ENCODE measurements around the gene HTRA1. TPM values are rescaled to one million over a fixed set of nuclear protein-coding genes. Genes with fewer than 3 reads are reported as not detected.

Gene HTRA1
- total RNA-seq, 1 donor from 2014 or later, result not detected

- TF ChIP-seq, protein P1, sequence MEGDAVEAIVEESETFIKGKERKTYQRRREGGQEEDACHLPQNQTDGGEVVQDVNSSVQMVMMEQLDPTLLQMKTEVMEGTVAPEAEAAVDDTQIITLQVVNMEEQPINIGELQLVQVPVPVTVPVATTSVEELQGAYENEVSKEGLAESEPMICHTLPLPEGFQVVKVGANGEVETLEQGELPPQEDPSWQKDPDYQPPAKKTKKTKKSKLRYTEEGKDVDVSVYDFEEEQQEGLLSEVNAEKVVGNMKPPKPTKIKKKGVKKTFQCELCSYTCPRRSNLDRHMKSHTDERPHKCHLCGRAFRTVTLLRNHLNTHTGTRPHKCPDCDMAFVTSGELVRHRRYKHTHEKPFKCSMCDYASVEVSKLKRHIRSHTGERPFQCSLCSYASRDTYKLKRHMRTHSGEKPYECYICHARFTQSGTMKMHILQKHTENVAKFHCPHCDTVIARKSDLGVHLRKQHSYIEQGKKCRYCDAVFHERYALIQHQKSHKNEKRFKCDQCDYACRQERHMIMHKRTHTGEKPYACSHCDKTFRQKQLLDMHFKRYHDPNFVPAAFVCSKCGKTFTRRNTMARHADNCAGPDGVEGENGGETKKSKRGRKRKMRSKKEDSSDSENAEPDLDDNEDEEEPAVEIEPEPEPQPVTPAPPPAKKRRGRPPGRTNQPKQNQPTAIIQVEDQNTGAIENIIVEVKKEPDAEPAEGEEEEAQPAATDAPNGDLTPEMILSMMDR (IDR thresholded peaks at IDR 0.05), result no peak
- Mint-ChIP-seq H3K36me3 (ENCODE audit: low read depth) (no peaks in the 10 kb centered on the region), H3K9me3 (no peaks in the 10 kb centered on the region), H3K4me1 (no peaks in the 10 kb centered on the region), H3K27me3 (peaks cover 14% of the 10 kb centered on the region), H3K27ac (no peak overlapping the region), H3K4me3 (no peak overlapping the region)
- CTCF ChIA-PET, result no interaction called here
- intact Hi-C loops (cut with micrococcal nuclease), result no loop called here
- no peak for ATAC-seq (ENCODE audit: low read depth)
- POLR2A ChIA-PET, result no interaction called here
- no peak for DNase-seq
These were observed 29.7 kb downstream of the HTRA1 start for GRCh38 chr10:122490786-122491680.

- Mint-ChIP-seq H3K36me3 (ENCODE audit: low read depth) (no peaks in the 10 kb centered on the region), H3K4me1 (no peaks in the 10 kb centered on the region), H3K27ac (no peak overlapping the region), H3K9me3 (no peaks in the 10 kb centered on the region), H3K27me3 (peaks cover 14% of the 10 kb centered on the region), H3K4me3 (no peak overlapping the region)
- ChIA-PET POLR2A (no interaction called here), CTCF (no interaction called here)
- ATAC-seq (ENCODE audit: low read depth), result no peak
- intact Hi-C loops (cut with micrococcal nuclease), result no loop called here
- TF ChIP-seq, protein P1 (IDR thresholded peaks at IDR 0.05), result no peak
- no peak for DNase-seq
These were observed 30.7 kb downstream of the HTRA1 start for GRCh38 chr10:122492006-122492405.

- Mint-ChIP-seq H3K36me3 (ENCODE audit: low read depth) (no peaks in the 10 kb centered on the region), H3K4me1 (no peaks in the 10 kb centered on the region), H3K4me3 (no peak overlapping the region), H3K9me3 (no peaks in the 10 kb centered on the region), H3K27ac (no peak overlapping the region), H3K27me3 (peaks cover 15% of the 10 kb centered on the region)
- DNase-seq (no peak), ATAC-seq (ENCODE audit: low read depth) (no peak)
- TF ChIP-seq, protein P1 (IDR thresholded peaks at IDR 0.05), result no peak
- ChIA-PET CTCF (no interaction called here), POLR2A (no interaction called here)
- intact Hi-C loops (cut with micrococcal nuclease), result no loop called here
These were observed 31.7 kb downstream of the HTRA1 start for GRCh38 chr10:122492999-122493481.

GRCh38 chr10:122493761-122494160 lies 32.4 kb downstream of the HTRA1 start:
- TF ChIP-seq, protein P1 (IDR thresholded peaks at IDR 0.05), result no peak
- Mint-ChIP-seq H3K36me3 (ENCODE audit: low read depth) (no peaks in the 10 kb centered on the region), H3K4me1 (no peaks in the 10 kb centered on the region), H3K4me3 (no peak overlapping the region), H3K27me3 (peaks cover 16% of the 10 kb centered on the region), H3K27ac (no peak overlapping the region), H3K9me3 (no peaks in the 10 kb centered on the region)
- intact Hi-C loops (cut with micrococcal nuclease), result no loop called here
- POLR2A ChIA-PET, result no interaction called here
- DNase-seq (no peak), ATAC-seq (ENCODE audit: low read depth) (no peak)
- CTCF ChIA-PET, result no interaction called here

GRCh38 chr10:122494173-122494820 lies 32.9 kb downstream of the HTRA1 start:
- ChIA-PET POLR2A (no interaction called here), CTCF (no interaction called here)
- ATAC-seq (ENCODE audit: low read depth) (no peak), DNase-seq (no peak)
- Mint-ChIP-seq H3K27ac (no peak overlapping the region), H3K4me3 (no peak overlapping the region), H3K36me3 (ENCODE audit: low read depth) (no peaks in the 10 kb centered on the region), H3K4me1 (no peaks in the 10 kb centered on the region), H3K9me3 (no peaks in the 10 kb centered on the region), H3K27me3 (peaks cover 16% of the 10 kb centered on the region)
- TF ChIP-seq, protein P1 (IDR thresholded peaks at IDR 0.05), result no peak
- intact Hi-C loops (cut with micrococcal nuclease), result no loop called here

Data from activated B cell treated with CpG ODN at 0.5 μM for 24 hours (primary cell).